A549 (cell line): ENCODE data around the gene NFE2. TPM values are rescaled to one million over a fixed set of nuclear protein-coding genes. Genes with fewer than 3 reads are reported as not detected.

Experiments
- ATAC-seq, 2 experiments: fragments of 200-7000 bp in 1 of 2; fragments of >200 bp in 1 of 2; cut with Nextera tagmentation in 1 of 2; cut with Tn5 transposase in 1 of 2; 3 replicates each; pipeline versions ENCODE4 v1.8.0 to v1.9.1; 2018 to 2020; ENCODE audit warnings: mild to moderate bottlenecking in 1 of 2, moderate library complexity in 1 of 2
- CTCF ChIA-PET: fragments of 300-600 bp; sonication (Branson Sonifier 250); formaldehyde crosslinking; extraction: SDS; loops from one replicate; lab custom pipeline; 2021; ENCODE audit warnings: antibody characterized with exemption, inconsistent platforms; lab: Yijun Ruan, JAX
- POLR2A ChIA-PET: fragments of 350-600 bp; formaldehyde crosslinking; extraction: SDS; loops from one replicate; lab custom pipeline; 2021; ENCODE audit warnings: antibody characterized with exemption, inconsistent platforms; lab: Yijun Ruan, JAX
- DNase-seq, 2 experiments: peaks; one replicate each; pipeline versions ENCODE4 v3.0.0 to v3.0.0-alpha.2; 2011 to 2016; ENCODE audit warnings: low read depth in 1 of 2, low spot score in 1 of 2
- FAIRE-seq: peaks from 2 replicates; lab custom pipeline; 2011; peaks lifted over from hg19 to GRCh38; lab: Jason Lieb, UNC
- H3K27ac ChIP-seq, 2 experiments: fragments of >200 bp; sonication (Bioruptor Twin); formaldehyde crosslinking; 3 replicates each; pipeline ENCODE4 v1.5.1; 2016 to 2017
- H3K4me1 ChIP-seq: fragments of >200 bp; sonication (Bioruptor Twin); formaldehyde crosslinking; 3 replicates; pipeline ENCODE4 v1.6.1; 2016
- H3K4me2 ChIP-seq: fragments of >200 bp; sonication (Bioruptor Twin); formaldehyde crosslinking; 3 replicates; pipeline ENCODE4 v1.6.1; 2016
- H3K4me3 ChIP-seq: fragments of >200 bp; sonication (Bioruptor Twin); formaldehyde crosslinking; 3 replicates; pipeline ENCODE4 v1.5.1; 2016
- H3K9me3 ChIP-seq: fragments of >200 bp; sonication (Bioruptor Twin); formaldehyde crosslinking; 3 replicates; pipeline ENCODE4 v1.6.1; 2016
- BHLHE40 ChIP-seq: IDR thresholded peaks from 2 replicates; pipeline ENCODE4 v1.6.1; 2012; ENCODE audit warnings: low read depth, low read length, inconsistent platforms
- CBX2 ChIP-seq: fragments of 200-600 bp; sonication (generic); IDR thresholded peaks from 2 replicates; pipeline ENCODE4 v1.6.1; 2016; ENCODE audit warnings: low read depth, mild to moderate bottlenecking, borderline replicate concordance
- HDAC2 ChIP-seq: fragments of 200-600 bp; sonication (generic); IDR thresholded peaks from 2 replicates; pipeline ENCODE4 v1.6.1; 2016
- HOXA7 ChIP-seq: fragments of 250-450 bp; sonication (Bioruptor Pico); IDR thresholded peaks from 2 replicates; pipeline ENCODE4 v1.5.0; 2020; ENCODE audit warnings: mild to moderate bottlenecking, moderate library complexity
- HOXB13 ChIP-seq: fragments of 250-450 bp; sonication (Bioruptor Pico); IDR thresholded peaks from 2 replicates; pipeline ENCODE4 v1.5.0; 2020; ENCODE audit warnings: low read depth, mild to moderate bottlenecking, moderate library complexity
- HOXB5 ChIP-seq: fragments of 250-450 bp; sonication (Bioruptor Pico); IDR thresholded peaks from 2 replicates; pipeline ENCODE4 v1.5.0; 2020; ENCODE audit warnings: mild to moderate bottlenecking, moderate library complexity
- MAFK ChIP-seq: fragments of 450-650 bp; IDR thresholded peaks from 2 replicates; pipeline ENCODE4 v1.6.1; 2014; ENCODE audit not compliant: partially characterized antibody
- NFE2L2 ChIP-seq: fragments of 150-350 bp; conservative IDR thresholded peaks from 2 replicates; pipeline ENCODE4 v1.6.1; 2014; ENCODE audit warnings: low read length
- PHF8 ChIP-seq: fragments of 200-600 bp; sonication (generic); IDR thresholded peaks from 2 replicates; pipeline ENCODE4 v1.6.1; 2016; ENCODE audit warnings: low read depth, mild to moderate bottlenecking, antibody characterized with exemption, moderate library complexity, borderline replicate concordance
- POLR2A ChIP-seq: IDR thresholded peaks from 2 replicates; pipeline ENCODE4 v1.6.1; 2012; ENCODE audit warnings: mild to moderate bottlenecking, low read length
- RARB ChIP-seq: fragments of 250-450 bp; sonication (Bioruptor Pico); IDR thresholded peaks from 2 replicates; pipeline ENCODE4 v1.8.0; 2021; ENCODE audit warnings: mild to moderate bottlenecking, moderate library complexity
- RNF2 ChIP-seq: fragments of 200-600 bp; sonication (generic); IDR thresholded peaks from 2 replicates; pipeline ENCODE4 v1.6.1; 2016; ENCODE audit warnings: low read depth, mild to moderate bottlenecking, antibody characterized with exemption, moderate library complexity, borderline replicate concordance
- SMC3 ChIP-seq: fragments of >200 bp; sonication (Bioruptor Twin); formaldehyde crosslinking; IDR thresholded peaks from 3 replicates; pipeline ENCODE4 v1.6.1; 2018; ENCODE audit warnings: inconsistent platforms
- TFCP2L1 ChIP-seq: fragments of 250-450 bp; sonication (Bioruptor Pico); IDR thresholded peaks from 2 replicates; pipeline ENCODE4 v1.5.0; 2021; ENCODE audit warnings: mild to moderate bottlenecking
- TP53 ChIP-seq: fragments of 250-450 bp; sonication (Bioruptor Pico); IDR thresholded peaks from 2 replicates; pipeline ENCODE4 v1.5.0; 2021; ENCODE audit warnings: mild to moderate bottlenecking, moderate library complexity
- ZFP36 ChIP-seq: fragments of 450-650 bp; IDR thresholded peaks from 2 replicates; pipeline ENCODE4 v1.6.1; 2014; ENCODE audit warnings: borderline replicate concordance; ENCODE audit not compliant: partially characterized antibody
- ZNF302 ChIP-seq: fragments of 250-450 bp; sonication (Bioruptor Pico); IDR thresholded peaks from 2 replicates; pipeline ENCODE4 v1.9.0; 2021; ENCODE audit warnings: inconsistent platforms, mild to moderate bottlenecking, moderate library complexity
- ZSCAN20 ChIP-seq: fragments of 250-450 bp; sonication (Bioruptor Pico); IDR thresholded peaks from 2 replicates; pipeline ENCODE4 v1.8.0; 2022; ENCODE audit warnings: mild to moderate bottlenecking, moderate library complexity
- WGBS: methylation state at CpG from one replicate; pipeline ENCODE4 v1.1.6; 2017; ENCODE audit errors: missing lambda C conversion rate; 5-methylcytosine and 5-hydroxymethylcytosine counted together
- polyA plus RNA-seq, 4 experiments: library from polyadenylated mRNA; depleted of rRNA in 3 of 4; stranded (reverse); fragments of >200 nt; fragmentation: RNase III in 1 of 4; extraction: RNeasy Plus Mini Kit Qiagen cat#74134 plus additional on column Dnase treatment in 1 of 4; gene quantifications; 2 replicates in 3 of 4; 3 replicates in 1 of 4; pipeline ENCODE4 v1.2.3, GENCODE V29; 2011 to 2017
- TF ChIP-seq, protein P1 (sequence below): IDR thresholded peaks from 2 replicates; pipeline ENCODE4 v1.6.1; 2012
- TF ChIP-seq, protein P2 (sequence below): fragments of 250-450 bp; sonication (Bioruptor Pico); IDR thresholded peaks from 2 replicates; pipeline ENCODE4 v1.5.0; 2020; ENCODE audit warnings: low read depth, mild to moderate bottlenecking, moderate library complexity
- TF ChIP-seq, protein P3 (sequence below): IDR thresholded peaks from 2 replicates; pipeline ENCODE4 v1.6.1; 2012; ENCODE audit warnings: low read depth, borderline replicate concordance
- TF ChIP-seq, protein P4 (sequence below): fragments of 450-650 bp; IDR thresholded peaks from 2 replicates; pipeline ENCODE4 v1.6.1; 2014; ENCODE audit warnings: antibody characterized with exemption

The NFE2 gene
- polyA plus RNA-seq, 2 of the 4 experiments (the other 2 are of a cell fraction): 0.30 to 0.52 TPM

DNA sequence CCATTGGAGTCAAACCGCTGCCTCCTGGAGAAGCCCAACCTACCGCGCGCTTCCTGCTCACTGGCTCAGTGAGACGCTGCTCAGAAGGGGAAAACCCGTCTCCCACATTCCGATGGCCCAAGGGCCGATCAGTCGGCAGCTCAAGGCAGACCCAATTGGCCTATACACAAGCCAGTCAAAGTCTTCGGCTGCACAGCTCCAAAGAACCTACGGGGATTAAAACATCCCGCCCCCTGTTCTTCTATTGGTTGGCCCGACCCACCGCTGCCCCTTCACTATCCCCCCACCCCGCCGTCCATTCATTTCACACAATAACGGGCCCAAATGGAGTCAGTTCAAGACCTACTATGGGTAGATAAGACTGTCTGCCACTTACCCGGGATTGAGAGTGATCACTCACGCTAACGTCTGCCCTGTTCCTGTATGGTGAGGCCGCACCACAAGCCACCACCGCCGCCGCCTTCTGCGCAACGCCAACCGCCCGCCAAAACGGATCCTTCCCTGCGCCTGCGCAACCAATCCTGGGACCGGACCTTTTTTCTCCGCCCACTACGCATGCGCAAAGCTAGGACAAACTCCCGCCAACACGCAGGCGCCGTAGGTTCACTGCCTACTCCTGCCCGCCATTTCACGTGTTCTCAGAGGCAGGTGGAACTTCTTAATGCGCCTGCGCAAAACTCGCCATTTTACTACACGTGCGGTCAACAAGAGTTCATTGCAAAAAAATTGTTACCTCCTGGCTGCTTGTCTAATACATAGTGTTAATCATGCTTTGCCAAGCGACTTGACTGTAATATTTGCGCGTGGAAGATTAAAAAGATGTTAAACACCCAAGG is 21.0 kb downstream of the NFE2 start, which contains the start of gene CBX5 (continued):
- TF ChIP-seq, protein P1, sequence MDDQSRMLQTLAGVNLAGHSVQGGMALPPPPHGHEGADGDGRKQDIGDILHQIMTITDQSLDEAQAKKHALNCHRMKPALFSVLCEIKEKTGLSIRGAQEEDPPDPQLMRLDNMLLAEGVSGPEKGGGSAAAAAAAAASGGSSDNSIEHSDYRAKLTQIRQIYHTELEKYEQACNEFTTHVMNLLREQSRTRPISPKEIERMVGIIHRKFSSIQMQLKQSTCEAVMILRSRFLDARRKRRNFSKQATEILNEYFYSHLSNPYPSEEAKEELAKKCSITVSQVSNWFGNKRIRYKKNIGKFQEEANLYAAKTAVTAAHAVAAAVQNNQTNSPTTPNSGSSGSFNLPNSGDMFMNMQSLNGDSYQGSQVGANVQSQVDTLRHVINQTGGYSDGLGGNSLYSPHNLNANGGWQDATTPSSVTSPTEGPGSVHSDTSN: peak; percentile 97

DNA sequence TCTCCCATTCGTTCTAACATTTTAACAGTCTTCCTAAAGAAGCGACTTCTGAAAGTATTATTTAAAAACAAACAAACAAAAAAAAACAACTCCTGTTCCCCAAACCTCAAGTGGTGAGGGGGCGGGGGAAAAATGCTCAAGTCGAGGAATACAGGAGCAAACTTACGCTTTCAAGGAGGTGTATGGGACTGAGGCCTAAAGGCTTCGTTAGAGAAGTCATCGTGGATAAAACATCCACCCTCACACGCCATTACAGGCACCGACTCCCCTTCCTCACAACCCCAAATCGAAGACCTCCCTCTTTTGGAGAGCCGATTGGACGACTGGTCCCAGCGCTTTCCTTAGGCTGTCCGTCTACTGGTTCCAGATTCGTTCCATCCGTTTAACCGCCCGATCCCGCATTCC is 21.6 kb downstream of the NFE2 start:
- FAIRE-seq (no peak), DNase-seq (no peak), ATAC-seq (no peak)
- peaks cover 22% of the 10 kb centered on the region for H3K4me1 ChIP-seq
- TF ChIP-seq HOXB13: no peak
- peak; percentile 42; the same call in 1 of the 2 replicates for TF ChIP-seq PHF8
- 0 out of 2 replicates have a peak, but pooled peaks have one; percentile 66 for TF ChIP-seq TFCP2L1 (CRISPR knock-in tag)
- no peak for TF ChIP-seq ZSCAN20 (CRISPR knock-in tag)
- H3K9me3 ChIP-seq: no peaks in the 10 kb centered on the region
- under 1% methylated on average over 19 of the region's 19 CpGs for WGBS
- peak overlapping the region; percentile 87 to 96 for H3K27ac ChIP-seq
- POLR2A ChIA-PET: interaction anchor here (0.6 to 3.3 kb wide), 18 partner anchors 9 to 262 kb away, joined by 3 to 40 read pairs (median 9); partner anchors contain the start of genes COPZ1 and NFE2
- H3K4me2 ChIP-seq: peak overlapping the region; percentile 86
- CTCF ChIA-PET: interaction anchor here (1.0 to 1.4 kb wide), 3 partner anchors 20 to 46 kb away, joined by 3 to 5 read pairs (median 3); partner anchors contain the start of gene COPZ1
- H3K4me3 ChIP-seq: peak overlapping the region; percentile 88

DNA sequence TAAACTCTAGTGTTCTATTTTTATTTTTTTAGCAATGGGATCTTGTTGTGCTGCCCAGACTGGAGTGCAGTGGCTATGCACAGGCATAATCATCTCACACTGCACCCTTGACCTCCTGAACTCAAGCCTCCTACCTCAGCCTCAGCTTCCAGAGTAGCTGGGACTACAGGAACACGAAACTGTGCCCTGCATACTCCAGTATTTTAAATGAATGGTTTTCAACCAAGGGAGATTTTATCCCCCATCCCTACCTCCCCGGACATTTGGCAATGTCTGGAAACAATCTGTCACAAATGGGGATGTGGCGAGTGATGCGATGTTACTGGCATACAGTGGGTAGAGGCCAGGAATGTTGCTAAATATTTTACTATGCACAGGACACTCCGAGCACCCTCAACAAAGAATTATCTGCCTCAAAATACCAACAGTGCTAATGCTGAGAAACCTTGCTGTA is 23.0 kb downstream of the NFE2 start:
- peak overlapping the region; percentile 86 for H3K4me2 ChIP-seq
- H3K4me1 ChIP-seq: peaks cover 11% of the 10 kb centered on the region
- ATAC-seq: no peak
- peak overlapping the region; percentile 59 to 87; a peak in 4 of 6 replicates for H3K27ac ChIP-seq
- no peak for DNase-seq
- 74% methylated on average over 5 of the region's 5 CpGs for WGBS
- FAIRE-seq: no peak
- H3K9me3 ChIP-seq: no peaks in the 10 kb centered on the region
- TF ChIP-seq HOXB5 (no peak), ZFP36 (no peak), ZNF302 (CRISPR knock-in tag) (no peak), HOXA7 (CRISPR knock-in tag) (peak; percentile 65; the same call in 1 of the 2 replicates)
- ChIA-PET CTCF (interaction anchor here (0.9 to 1.3 kb wide), 2 partner anchors 44 to 57 kb away, joined by 3 to 7 read pairs; no protein-coding TSS in a partner anchor), POLR2A (no interaction called here)
- H3K4me3 ChIP-seq: peak overlapping the region; percentile 88

DNA sequence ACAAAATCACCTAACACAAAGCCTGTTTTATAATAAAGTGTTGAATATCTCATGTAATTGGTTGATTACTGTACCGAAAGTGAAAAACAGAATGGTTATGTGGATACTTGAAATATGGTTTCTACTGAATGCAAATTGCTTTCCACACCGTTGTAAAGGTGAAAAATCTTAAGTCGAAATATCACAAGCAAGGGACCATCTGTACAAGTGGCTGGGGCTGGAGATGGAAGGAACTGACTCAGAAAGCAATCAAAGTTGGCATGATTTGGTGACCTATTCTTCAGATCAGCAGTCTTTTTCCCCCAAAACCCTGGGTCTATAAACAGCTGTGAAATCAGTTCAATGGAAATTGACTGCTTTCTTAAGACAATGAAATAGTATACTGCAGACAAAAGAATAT is 24.4 kb downstream of the NFE2 start:
- H3K27ac ChIP-seq: no peak overlapping the region
- ChIA-PET CTCF (interaction anchor here (0.8 to 3.6 kb wide), 5 partner anchors 9 to 92 kb away, joined by 3 to 16 read pairs (median 3); no protein-coding TSS in a partner anchor), POLR2A (no interaction called here)
- no peak overlapping the region for H3K4me3 ChIP-seq
- DNase-seq (no peak), ATAC-seq (no peak), FAIRE-seq (no peak)
- TF ChIP-seq NFE2L2 (no peak), BHLHE40 (no peak), CBX2 (no peak), RARB (CRISPR knock-in tag) (no peak), POLR2A (no peak), ZNF302 (CRISPR knock-in tag) (no peak), RNF2 (no peak), HOXB13 (no peak), HDAC2 (no peak), MAFK (no peak), TFCP2L1 (CRISPR knock-in tag) (no peak), TP53 (CRISPR knock-in tag) (no peak), SMC3 (no peak)
- TF ChIP-seq, protein P2, sequence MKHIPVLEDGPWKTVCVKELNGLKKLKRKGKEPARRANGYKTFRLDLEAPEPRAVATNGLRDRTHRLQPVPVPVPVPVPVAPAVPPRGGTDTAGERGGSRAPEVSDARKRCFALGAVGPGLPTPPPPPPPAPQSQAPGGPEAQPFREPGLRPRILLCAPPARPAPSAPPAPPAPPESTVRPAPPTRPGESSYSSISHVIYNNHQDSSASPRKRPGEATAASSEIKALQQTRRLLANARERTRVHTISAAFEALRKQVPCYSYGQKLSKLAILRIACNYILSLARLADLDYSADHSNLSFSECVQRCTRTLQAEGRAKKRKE (CRISPR knock-in tag): no peak
- TF ChIP-seq, protein P3, sequence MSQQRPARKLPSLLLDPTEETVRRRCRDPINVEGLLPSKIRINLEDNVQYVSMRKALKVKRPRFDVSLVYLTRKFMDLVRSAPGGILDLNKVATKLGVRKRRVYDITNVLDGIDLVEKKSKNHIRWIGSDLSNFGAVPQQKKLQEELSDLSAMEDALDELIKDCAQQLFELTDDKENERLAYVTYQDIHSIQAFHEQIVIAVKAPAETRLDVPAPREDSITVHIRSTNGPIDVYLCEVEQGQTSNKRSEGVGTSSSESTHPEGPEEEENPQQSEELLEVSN: no peak
- TF ChIP-seq, protein P4, sequence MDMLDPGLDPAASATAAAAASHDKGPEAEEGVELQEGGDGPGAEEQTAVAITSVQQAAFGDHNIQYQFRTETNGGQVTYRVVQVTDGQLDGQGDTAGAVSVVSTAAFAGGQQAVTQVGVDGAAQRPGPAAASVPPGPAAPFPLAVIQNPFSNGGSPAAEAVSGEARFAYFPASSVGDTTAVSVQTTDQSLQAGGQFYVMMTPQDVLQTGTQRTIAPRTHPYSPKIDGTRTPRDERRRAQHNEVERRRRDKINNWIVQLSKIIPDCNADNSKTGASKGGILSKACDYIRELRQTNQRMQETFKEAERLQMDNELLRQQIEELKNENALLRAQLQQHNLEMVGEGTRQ: no peak
- H3K4me2 ChIP-seq: no peak overlapping the region
- 91% methylated on average over 3 of the region's 3 CpGs for WGBS
- H3K9me3 ChIP-seq: no peaks in the 10 kb centered on the region
- peaks cover 11% of the 10 kb centered on the region for H3K4me1 ChIP-seq
